ENCODE data around the gene GAREM2.

DNA sequence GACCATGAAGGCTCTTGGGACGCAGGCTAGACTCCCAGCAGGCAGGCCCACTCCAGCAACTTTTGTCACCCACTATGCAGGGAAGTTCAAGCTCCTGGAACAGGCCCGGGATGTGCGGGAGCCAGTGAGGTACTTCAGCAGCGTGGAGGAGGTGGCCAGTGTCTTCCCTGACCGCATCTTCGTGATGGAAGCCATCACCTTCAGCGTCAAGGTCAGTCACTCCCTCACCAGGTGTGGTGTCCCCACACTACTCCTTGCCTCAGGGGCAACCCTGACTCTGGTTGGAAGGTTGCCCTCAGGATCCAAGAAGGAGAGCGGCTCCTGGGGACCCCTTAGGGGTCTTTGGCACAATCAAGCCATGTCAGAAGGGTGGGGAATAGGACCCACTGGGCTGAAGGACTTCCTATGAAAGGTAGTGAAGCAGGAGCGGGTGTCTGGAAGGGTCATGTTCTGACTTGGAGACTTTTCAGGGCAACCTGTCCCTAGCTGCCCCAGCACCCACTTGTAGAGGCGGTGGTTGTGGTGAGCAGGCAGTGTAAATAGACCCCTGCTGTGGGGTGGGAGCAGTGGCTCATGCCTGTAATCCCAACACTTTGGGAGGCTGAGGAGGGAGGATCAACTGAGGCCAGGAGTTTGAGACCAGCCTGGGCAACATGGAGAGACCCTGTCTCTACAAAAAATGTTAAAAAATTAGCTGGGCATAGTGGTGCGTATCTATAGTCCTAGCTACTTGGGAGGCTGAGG is 10.2 kb downstream of the GAREM2 start:
- TF ChIP-seq CTBP1 (IDR thresholded peaks at IDR 0.05; ENCODE audit: borderline replicate concordance): no peak
- TF ChIP-seq TARDBP (IDR thresholded peaks at IDR 0.05): no peak
- no peak for TF ChIP-seq ZNF384 (IDR thresholded peaks at IDR 0.05)
- no peak for TF ChIP-seq FOXA1 (IDR thresholded peaks at IDR 0.05)
